Measurements from ENCODE around the gene TEP1.

TEP1 gene

DNA sequence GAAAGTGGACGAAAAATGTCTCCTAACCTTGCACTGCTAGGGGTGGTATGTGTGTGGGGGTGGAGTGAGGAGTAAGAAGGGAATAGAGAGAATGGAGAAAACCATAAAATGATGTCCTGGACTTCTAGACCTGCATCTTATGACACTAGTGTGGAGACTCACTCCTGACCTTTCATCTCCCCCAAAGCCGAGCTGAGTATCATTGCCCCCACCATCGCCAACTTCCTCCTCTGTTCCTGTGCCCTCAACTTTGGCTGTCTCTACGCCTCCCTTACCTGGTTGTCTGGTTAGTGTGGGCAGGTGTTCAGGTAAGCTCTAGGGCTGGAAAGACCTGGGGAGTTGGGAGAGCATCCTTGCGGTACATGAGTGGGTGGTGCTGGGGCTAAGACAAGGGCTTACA is 27.2 kb upstream of the TEP1 start:
- Mint-ChIP-seq H3K9me3 (no peaks in the 10 kb centered on the region), H3K4me3 (no peak overlapping the region), H3K27ac (peak overlapping the region; percentile 70), H3K36me3 (no peaks in the 10 kb centered on the region), H3K4me1 (peaks cover 15% of the 10 kb centered on the region)
- DNase-seq (ENCODE audit: low spot score in 2 of 2) = no peak
- ATAC-seq = no peak

- Mint-ChIP-seq H3K36me3 (no peaks in the 10 kb centered on the region), H3K4me1 (peaks cover 15% of the 10 kb centered on the region), H3K9me3 (no peaks in the 10 kb centered on the region), H3K27ac (no peak overlapping the region), H3K4me3 (no peak overlapping the region)
- ATAC-seq (no peak), DNase-seq (ENCODE audit: low spot score in 2 of 2) (no peak)
These were observed 25.4 kb upstream of the TEP1 start for GRCh38 chr14:20438664-20439063.

DNA sequence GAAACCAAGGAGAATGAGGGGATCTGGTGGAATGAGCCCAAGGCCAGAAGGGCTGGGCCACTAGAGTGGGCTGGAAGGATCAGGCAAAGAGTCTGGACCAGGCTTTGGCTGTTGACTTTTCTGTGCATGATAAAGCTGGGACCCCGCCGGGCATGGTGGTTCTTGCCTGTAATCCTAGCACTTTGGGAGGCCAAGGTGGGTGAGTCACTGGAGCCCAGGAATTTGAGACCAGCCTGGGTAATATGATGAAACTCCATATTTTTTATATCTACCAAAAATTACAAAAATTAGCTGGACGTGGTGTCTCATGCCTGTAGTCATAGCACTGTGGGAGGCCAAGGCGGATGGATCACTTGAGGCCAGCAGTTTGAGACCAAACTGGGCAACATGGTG is 23.1 kb upstream of the TEP1 start:
- Mint-ChIP-seq H3K36me3 (no peaks in the 10 kb centered on the region), H3K4me3 (no peak overlapping the region), H3K9me3 (no peaks in the 10 kb centered on the region), H3K27ac (no peak overlapping the region), H3K4me1 (peaks cover 15% of the 10 kb centered on the region)
- no peak for DNase-seq (ENCODE audit: low spot score in 2 of 2)
- ATAC-seq = no peak

- Mint-ChIP-seq H3K9me3 (no peaks in the 10 kb centered on the region), H3K36me3 (no peaks in the 10 kb centered on the region), H3K4me3 (no peak within 1 kb of the TSS), H3K4me1 (peaks cover 11% of the 10 kb centered on the region), H3K27ac (no peak within 1 kb of the TSS)
- no peak for ATAC-seq
- no peak for DNase-seq (ENCODE audit: low spot score in 2 of 2)
These were observed 22.5 kb upstream of the TEP1 start, which contains the start of gene KLHL33 for GRCh38 chr14:20435582-20436362. TSS of gene KLHL33 (minus strand) at chr14:20436166. CDS start at chr14:20435811, 355 bp downstream.

DNA sequence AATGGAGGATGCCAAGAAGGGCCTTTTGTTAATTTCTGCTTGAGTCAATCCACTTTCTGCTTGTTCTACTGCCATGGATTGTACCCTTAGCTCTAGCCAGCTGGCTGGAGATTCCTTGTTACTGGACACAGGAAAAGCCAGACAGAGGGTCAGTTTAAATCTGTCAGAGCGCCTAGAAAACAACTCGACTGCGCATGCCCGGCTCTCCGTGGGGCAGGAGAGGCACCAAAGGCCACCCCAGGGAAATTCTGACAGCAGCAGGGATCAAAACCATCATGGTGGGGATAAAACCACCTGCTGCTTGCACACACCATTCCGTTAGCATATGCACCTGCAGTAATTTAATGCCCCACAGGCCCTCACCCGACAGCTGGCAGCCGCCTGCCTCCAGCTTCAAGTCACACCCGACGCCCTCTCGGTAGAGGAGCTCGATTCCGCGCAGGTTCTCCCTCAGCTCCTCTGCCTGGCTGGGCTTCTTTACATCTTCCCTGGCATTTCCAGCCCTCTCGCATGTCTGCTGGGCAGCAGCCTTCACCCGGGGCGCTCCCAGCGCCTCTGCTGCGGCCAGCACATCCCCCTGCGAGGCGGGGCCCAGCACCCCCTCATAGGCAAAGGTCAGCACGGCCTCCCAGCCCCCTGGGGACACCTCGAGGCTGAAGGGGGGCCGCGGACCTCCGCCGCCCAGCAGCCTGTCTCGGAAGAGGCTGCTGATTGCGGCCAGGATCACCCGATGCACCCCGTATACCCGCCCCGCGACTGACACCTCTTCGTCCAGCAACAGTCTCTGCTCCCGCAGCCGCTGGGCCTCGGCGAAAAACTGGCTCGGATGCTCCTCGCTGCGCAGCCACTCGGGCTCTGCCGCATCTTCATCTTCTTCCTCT is 21.6 kb upstream of the TEP1 start:
- no peak overlapping the region for H3K4me3 Mint-ChIP-seq
- H3K36me3 Mint-ChIP-seq = no peaks in the 10 kb centered on the region
- DNase-seq (ENCODE audit: low spot score in 2 of 2) (no peak), ATAC-seq (no peak)
- no peaks in the 10 kb centered on the region for H3K9me3 Mint-ChIP-seq
- H3K4me1 Mint-ChIP-seq = peaks cover 3% of the 10 kb centered on the region
- H3K27ac Mint-ChIP-seq = no peak overlapping the region

- DNase-seq (ENCODE audit: low spot score in 2 of 2) (no peak), ATAC-seq (no peak)
- Mint-ChIP-seq H3K9me3 (no peaks in the 10 kb centered on the region), H3K36me3 (no peaks in the 10 kb centered on the region), H3K4me1 (peaks cover 18% of the 10 kb centered on the region), H3K4me3 (no peak overlapping the region), H3K27ac (peak overlapping the region; percentile 39)
These were observed 16.7 kb upstream of the TEP1 start for GRCh38 chr14:20429801-20430669.

DNA sequence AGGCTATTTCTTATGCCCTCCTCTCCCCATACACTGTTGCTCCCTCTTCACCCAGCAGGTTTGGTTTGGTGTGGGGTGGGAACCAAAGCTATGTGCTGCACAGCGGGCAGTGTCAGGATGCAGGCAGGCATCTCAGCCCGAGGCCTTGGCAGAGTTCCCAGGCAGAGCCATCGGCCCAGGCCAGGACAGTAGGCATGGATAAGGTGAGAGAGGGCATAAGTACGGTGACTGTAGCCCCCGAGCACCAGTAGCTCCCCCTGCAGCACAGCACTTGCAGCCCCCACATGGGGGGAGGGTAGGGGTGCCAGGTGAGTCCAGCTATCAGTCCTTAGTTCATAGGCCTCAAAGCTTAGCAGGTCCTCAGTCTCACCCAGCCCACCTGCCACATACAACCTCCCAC is 15.5 kb upstream of the TEP1 start:
- ATAC-seq (no peak), DNase-seq (ENCODE audit: low spot score in 2 of 2) (no peak)
- Mint-ChIP-seq H3K9me3 (no peaks in the 10 kb centered on the region), H3K4me1 (peaks cover 18% of the 10 kb centered on the region), H3K27ac (peak overlapping the region; percentile 88), H3K36me3 (no peaks in the 10 kb centered on the region), H3K4me3 (peak overlapping the region; percentile 35)

DNA sequence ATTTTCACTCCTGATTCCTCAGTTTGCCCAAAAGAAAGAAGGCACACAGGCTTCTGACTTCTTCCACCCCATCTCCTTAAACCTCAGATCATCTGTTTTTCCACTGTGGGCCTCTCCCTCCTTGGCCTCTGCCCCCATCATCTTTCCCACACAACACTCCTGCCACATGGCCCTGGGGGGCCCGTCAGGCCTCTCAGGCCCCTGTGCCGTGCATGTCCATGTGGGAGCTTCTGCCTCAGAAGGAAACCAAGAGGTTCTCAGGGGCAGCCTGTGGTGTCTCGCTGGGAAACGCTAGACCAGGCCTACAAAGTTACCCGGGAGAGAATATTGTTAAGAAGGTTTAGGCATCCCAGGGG is 14.7 kb upstream of the TEP1 start:
- Mint-ChIP-seq H3K4me1 (peaks cover 18% of the 10 kb centered on the region), H3K27ac (peak overlapping the region; percentile 88), H3K4me3 (peak overlapping the region; percentile 35), H3K9me3 (no peaks in the 10 kb centered on the region), H3K36me3 (no peaks in the 10 kb centered on the region)
- DNase-seq (ENCODE audit: low spot score in 2 of 2) (no peak), ATAC-seq (no peak)

GRCh38 chr14:20427231-20428009 is 14.1 kb upstream of the TEP1 start:
- H3K9me3 Mint-ChIP-seq = no peaks in the 10 kb centered on the region
- no peak for DNase-seq (ENCODE audit: low spot score in 2 of 2)
- peak overlapping the region; percentile 35 for H3K4me3 Mint-ChIP-seq
- peak; percentile 61 for ATAC-seq
- peaks cover 18% of the 10 kb centered on the region for H3K4me1 Mint-ChIP-seq
- peak overlapping the region; percentile 88 for H3K27ac Mint-ChIP-seq
- H3K36me3 Mint-ChIP-seq = no peaks in the 10 kb centered on the region

DNA sequence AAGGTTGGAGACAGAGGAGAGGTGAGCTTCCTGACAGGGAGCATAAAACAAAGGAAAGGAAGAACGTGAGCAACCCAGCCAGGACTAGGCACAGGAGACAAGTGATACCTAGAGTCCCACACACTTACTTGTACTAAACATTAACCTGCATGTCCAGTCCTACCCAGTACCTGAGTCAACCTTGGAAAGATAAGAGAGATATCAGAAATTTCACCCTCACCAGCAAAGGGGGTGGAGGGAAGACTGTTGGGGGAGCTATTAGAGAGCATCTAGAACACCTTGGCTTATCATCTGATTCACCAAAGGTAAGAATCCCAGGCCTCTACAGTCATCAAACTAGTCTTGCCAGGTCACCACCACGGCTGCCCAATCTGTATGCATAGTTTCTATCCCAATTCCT is 11.6 kb upstream of the TEP1 start:
- H3K36me3 Mint-ChIP-seq = no peaks in the 10 kb centered on the region
- H3K4me3 Mint-ChIP-seq = no peak overlapping the region
- H3K9me3 Mint-ChIP-seq = no peaks in the 10 kb centered on the region
- H3K4me1 Mint-ChIP-seq = peaks cover 18% of the 10 kb centered on the region
- no peak for ATAC-seq
- DNase-seq (ENCODE audit: low spot score in 2 of 2) = no peak
- H3K27ac Mint-ChIP-seq = no peak overlapping the region

DNA sequence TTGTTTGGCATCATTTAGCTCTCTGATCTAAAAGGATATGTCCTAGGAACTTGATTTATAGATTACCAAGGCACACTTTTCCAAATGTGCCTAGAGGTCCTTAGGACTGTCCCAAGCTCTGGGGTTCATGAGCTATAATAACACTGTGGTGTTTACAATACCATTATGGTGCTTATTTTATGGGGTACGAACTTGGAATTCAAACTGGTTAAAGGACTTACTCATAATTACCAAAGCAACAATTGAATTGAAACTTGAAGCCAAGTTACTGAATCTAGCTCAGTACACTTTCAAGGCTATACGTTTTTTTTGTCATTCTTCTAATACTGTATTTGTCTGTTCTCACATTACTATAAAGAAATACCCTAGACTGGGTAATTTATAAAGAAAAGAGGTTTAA is 9.6 kb upstream of the TEP1 start:
- H3K27ac Mint-ChIP-seq = no peak overlapping the region
- ATAC-seq = no peak

GRCh38 chr14:20421267-20421666 is 8.0 kb upstream of the TEP1 start:
- ATAC-seq = no peak
- no peak overlapping the region for H3K4me3 Mint-ChIP-seq
- DNase-seq (ENCODE audit: low spot score in 2 of 2) = no peak

More for the DNA sequence above, 9.6 kb upstream of the TEP1 start:
- Mint-ChIP-seq H3K4me3 (no peak overlapping the region), H3K4me1 (peaks cover 9% of the 10 kb centered on the region), H3K9me3 (no peaks in the 10 kb centered on the region), H3K36me3 (no peaks in the 10 kb centered on the region)
- DNase-seq (ENCODE audit: low spot score in 2 of 2) = no peak

GRCh38 chr14:20419419-20419818 is 6.1 kb upstream of the TEP1 start:
- DNase-seq (ENCODE audit: low spot score in 2 of 2) (no peak), ATAC-seq (no peak)
- no peaks in the 10 kb centered on the region for H3K9me3 Mint-ChIP-seq
- no peak overlapping the region for H3K4me3 Mint-ChIP-seq
- no peak overlapping the region for H3K27ac Mint-ChIP-seq
- H3K36me3 Mint-ChIP-seq = no peaks in the 10 kb centered on the region
- H3K4me1 Mint-ChIP-seq = peaks cover 6% of the 10 kb centered on the region

More at GRCh38 chr14:20421267-20421666, 8.0 kb upstream of the TEP1 start:
- Mint-ChIP-seq H3K36me3 (no peaks in the 10 kb centered on the region), H3K4me1 (no peaks in the 10 kb centered on the region), H3K27ac (no peak overlapping the region), H3K9me3 (no peaks in the 10 kb centered on the region)

- H3K36me3 Mint-ChIP-seq = peaks cover 4% of the 10 kb centered on the region
- no peak for ATAC-seq
- H3K4me3 Mint-ChIP-seq = no peak overlapping the region
These were observed 5.2 kb upstream of the TEP1 start for GRCh38 chr14:20418501-20418909.

More at GRCh38 chr14:20418501-20418909, 5.2 kb upstream of the TEP1 start:
- Mint-ChIP-seq H3K4me1 (peaks cover 12% of the 10 kb centered on the region), H3K9me3 (no peaks in the 10 kb centered on the region), H3K27ac (no peak overlapping the region)
- no peak for DNase-seq (ENCODE audit: low spot score in 2 of 2)
